Astrocyte of the spinal cord (primary cell): ENCODE data around the gene POR.

Experiments used
- DNase-seq: peaks from one replicate; pipeline ENCODE4 v3.0.0; 2011; ENCODE audit warnings: low read depth, low spot score
- H3K4me3 ChIP-seq: 2 replicates; pipeline ENCODE4 v1.5.1; 2011; ENCODE audit warnings: low read depth, mild to moderate bottlenecking, low read length, moderate library complexity
- in situ Hi-C: cut with HindIII; loops from 2 replicates; pipeline ENCODE4 v1.10.0; 2017; ENCODE audit warnings: low sequenced_read_pairs
- TF ChIP-seq, protein P1 (sequence below): IDR thresholded peaks from 2 replicates; pipeline ENCODE4 v1.5.1; 2012; ENCODE audit warnings: low read depth, mild to moderate bottlenecking, low read length, inconsistent platforms

Gene POR

DNA sequence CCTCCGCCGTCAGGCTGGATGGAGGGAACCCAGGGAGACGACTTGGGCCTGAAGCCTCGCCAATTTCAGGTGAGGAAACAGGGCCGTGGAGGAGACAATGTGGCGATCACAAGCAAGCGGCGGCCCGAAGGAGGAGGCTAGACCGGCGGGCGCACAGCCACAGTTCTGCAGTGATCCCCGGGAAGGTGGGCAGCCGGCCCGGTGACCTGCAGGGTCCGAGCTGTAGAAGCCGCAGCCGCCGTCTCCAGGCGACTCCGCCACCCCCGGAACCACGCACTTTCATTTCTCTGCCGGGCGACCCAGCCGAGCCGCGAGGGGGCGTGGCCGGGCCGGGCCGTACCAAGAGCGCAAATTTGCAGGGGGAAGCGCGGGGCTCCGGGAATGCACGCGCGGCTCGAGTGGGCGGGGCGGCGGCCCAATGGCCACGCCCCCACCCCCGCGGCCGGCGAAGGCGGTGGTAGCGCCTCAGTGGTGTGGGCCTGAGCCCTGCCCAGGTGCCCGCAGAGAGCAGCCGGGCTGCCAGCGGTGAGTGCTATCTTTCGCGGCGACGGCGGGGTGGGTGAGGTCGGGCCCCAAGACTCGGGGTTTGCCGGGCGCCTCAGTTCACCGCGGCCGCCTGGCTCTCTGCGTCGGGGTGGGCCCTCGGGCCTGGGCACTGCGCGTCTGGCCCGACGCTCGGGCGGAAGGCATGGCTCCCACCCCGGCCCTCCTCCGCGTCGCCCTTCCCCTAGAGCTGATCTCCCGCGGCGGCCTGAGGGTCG, at the start of gene POR:
POR (plus strand) TSS at position 501 of the 761 bp plus-strand sequence. CDS start 38,847 bp downstream, outside the sequence.
- DNase-seq: peak; percentile 92
- TF ChIP-seq, protein P1, sequence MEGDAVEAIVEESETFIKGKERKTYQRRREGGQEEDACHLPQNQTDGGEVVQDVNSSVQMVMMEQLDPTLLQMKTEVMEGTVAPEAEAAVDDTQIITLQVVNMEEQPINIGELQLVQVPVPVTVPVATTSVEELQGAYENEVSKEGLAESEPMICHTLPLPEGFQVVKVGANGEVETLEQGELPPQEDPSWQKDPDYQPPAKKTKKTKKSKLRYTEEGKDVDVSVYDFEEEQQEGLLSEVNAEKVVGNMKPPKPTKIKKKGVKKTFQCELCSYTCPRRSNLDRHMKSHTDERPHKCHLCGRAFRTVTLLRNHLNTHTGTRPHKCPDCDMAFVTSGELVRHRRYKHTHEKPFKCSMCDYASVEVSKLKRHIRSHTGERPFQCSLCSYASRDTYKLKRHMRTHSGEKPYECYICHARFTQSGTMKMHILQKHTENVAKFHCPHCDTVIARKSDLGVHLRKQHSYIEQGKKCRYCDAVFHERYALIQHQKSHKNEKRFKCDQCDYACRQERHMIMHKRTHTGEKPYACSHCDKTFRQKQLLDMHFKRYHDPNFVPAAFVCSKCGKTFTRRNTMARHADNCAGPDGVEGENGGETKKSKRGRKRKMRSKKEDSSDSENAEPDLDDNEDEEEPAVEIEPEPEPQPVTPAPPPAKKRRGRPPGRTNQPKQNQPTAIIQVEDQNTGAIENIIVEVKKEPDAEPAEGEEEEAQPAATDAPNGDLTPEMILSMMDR: no peak
- in situ Hi-C loops: no loop called here
- peak within 1 kb of the TSS; percentile 94 for H3K4me3 ChIP-seq

DNA sequence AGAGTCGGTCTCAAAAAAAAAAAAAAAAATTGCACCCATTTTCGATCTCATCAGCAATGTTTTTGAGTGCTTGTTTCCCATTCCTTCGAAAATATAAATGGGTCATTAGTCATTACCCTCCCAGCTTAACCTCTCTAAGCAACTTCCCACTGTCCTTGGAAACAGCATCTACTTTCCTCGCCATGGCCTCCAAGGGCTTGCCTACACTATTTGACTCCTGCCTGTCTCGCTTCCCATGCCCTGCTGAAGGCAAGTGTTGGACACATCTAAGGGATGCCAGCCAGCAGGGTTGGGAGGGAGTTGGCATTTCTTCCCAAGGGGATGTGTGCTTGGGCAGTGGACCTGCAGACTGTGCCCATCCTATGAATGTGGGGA, 48.9 kb upstream of the POR start:
- no peak for DNase-seq
- in situ Hi-C loops: no loop called here
- no peak overlapping the region for H3K4me3 ChIP-seq
- TF ChIP-seq, protein P1: no peak

DNA sequence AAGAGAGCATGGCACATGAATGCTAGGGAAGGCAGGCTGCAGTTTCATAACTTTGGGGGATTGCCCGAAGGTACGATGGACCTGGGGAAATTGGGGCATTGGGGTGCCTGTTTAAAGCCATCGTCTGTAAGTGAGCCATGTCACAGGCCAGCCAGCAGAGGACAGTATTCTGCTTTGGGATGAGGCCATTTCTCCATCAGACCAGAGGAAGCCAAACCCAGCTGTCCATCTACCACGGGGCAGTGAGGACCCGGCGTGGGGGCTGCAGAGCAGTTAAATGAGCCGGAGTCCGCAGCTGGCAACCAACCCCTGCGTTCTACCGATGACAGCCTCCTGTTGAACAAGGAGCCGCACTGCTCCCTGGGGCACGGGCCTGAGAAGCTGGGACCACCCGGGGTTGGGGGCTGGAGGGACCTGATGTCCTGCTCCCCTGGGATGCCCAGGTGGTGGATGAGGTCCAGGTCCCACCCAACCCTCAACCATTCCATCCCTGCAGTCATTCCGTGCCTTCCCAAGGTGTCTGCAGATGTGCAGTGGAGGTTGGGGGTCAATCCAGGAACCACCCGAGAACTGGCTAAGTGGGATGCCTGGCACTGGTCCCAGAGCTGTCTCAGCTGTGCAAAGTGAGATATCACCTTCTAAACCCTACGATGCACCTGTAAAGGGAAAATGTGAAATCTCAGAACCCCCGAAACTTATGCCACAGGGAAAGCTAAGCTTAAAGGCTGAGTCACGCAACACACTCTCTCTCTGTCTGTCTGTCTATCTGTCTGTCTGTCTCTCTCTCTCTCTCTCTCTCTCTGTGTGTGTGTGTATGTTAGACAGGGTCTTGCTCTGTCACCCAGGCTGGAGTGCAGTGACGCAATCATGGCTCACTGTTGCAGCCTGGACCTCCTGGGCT, 48.2 kb upstream of the POR start:
- no peak overlapping the region for H3K4me3 ChIP-seq
- peak; percentile 52 for DNase-seq
- TF ChIP-seq, protein P1: peak; percentile 96
- in situ Hi-C loops: no loop called here

DNA sequence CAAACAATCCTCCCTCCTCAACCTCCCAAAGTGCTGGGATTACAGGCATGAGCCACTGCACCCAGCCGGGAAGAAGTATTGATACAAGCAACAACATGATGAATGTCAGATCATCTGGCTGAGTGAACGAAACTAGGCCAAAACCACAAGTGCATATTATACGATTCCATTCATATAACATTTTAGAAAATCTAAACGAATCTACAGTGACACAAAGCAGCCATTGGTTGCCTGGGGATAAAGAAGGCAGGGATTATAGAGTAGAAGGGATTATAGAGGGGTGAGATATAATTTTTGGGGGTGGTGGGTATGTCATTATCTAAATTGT, 47.6 kb upstream of the POR start:
- in situ Hi-C loops: no loop called here
- TF ChIP-seq, protein P1: no peak
- no peak for DNase-seq
- no peak overlapping the region for H3K4me3 ChIP-seq

DNA sequence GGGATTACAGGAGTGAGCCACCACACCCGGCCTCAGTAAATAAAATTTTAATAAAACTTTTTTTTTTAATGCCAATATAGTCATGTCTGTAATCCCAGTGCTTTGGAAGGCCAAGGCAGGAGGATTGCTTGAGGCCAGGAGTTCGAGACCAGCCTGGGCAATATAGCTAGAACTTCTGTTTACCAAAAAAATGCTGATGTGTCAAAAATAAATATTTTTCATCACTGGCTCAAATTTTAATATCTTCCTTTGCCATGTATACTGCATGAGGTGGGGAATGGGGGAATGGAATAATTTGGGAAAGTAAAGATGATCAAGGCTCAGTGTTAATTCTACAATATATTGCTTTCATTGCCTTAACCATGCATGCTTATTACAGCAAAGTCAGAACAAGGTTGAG, 46.8 kb upstream of the POR start:
- in situ Hi-C loops: no loop called here
- no peak for DNase-seq
- TF ChIP-seq, protein P1: no peak

DNA sequence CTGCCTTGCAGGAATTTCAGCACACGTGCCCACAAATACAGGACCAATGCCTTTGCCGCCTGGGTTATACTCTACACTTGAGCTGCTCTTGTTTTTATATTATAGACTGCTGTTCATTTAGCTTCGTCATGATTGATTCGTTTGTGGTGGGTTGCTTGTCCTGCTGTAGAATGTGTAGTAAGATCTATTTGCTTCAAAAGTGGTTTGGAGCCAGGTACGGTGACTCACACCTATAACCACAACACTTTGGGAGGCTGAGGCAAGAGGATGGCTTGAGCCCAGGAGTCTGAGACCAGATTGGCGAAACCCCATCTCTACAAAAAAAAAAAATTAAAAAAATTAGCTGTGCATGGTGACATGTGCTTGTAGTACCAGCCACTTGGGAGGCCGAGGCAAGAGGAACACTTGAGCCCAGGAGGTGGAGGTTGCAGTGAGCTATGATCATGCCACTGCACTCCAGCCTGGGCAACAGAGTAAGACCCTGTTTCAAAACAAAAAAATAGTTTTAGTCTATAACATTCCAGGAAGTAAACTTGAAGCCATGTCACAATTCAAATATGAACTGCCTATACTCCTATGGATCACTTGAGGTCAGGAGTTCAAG, 45.1 kb upstream of the POR start:
- no peak for DNase-seq
- no peak overlapping the region for H3K4me3 ChIP-seq
- TF ChIP-seq, protein P1: no peak
- in situ Hi-C loops: no loop called here

More for the DNA sequence above, 46.8 kb upstream of the POR start:
- no peak overlapping the region for H3K4me3 ChIP-seq
